Measurements from ENCODE around the gene ITPK1.
A peak's percentile ranks its signal among the peaks of the same experiment; 100 is the strongest.

ITPK1 gene

DNA sequence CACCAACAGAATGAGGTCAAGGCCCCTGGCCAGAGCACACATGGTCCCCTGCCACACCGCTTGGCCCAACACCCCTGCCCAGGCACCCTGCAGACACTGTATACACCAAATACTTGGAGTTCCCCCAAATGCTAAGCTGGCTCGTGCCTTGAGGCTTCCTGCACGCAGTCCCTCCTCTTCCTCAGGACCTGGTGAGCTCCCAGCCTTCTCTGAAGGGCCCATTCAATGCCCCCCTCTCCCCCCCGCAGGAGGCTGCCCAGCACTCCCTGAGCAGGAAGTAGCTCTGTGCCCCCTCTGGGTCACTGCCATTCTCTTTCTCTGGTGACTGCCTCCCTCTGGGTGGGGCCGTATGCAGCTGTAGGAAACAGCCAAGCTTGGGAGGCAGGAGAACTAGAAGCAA lies 75.3 kb downstream of the ITPK1 start:
- DNase-seq, result no peak

DNA sequence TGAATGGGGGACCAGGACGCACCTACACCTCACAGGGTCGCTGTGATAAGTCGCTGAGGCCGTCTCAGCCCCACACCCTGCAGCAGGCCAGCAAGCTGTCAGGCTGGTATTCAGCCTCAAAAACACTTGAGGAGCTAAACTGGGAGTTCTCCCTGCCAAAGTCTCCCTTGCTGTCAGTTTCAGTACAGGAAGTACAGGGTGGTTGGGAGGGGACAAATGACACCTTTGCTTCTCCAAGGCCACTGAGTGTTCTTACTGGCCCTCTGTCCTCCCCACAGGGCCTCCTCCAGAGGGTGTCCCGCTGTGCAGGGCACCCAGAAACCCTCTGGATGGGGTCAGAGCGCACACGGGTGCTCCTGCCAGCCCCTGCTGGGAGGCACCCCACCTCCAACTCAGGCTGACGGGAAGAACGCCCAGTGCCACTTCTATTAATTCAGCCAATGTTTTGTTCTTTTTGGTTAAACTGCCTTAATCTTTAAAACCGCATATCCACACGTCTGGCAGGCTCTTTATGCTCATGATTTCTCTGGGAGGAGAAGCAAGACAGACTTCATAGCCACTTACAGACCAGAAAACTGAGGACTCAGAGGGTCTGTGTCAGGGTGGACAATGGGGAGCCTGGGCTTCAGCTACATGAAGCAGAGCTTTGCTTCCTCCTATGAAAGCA lies 75.9 kb downstream of the ITPK1 start:
- no peak for DNase-seq

DNA sequence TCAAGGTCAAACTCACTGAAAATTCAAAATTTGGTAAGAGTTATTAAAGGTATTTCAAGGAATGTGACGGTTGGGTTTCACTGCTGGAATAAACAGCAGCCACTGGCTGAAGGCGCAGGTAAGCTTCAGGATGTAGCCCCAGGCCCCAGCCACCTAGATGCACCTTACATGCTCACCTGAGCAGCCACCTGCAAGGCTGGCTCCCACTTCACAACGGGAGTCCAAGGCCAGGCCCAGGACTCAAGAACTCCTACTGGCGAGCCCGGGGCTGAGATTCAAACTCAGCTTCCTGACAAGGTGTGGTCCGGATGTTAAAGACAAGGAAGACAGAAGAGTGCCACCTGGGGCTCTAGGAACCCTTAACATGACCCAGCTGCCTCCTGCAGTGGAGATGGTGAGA lies 78.4 kb downstream of the ITPK1 start:
- DNase-seq, result no peak

DNA sequence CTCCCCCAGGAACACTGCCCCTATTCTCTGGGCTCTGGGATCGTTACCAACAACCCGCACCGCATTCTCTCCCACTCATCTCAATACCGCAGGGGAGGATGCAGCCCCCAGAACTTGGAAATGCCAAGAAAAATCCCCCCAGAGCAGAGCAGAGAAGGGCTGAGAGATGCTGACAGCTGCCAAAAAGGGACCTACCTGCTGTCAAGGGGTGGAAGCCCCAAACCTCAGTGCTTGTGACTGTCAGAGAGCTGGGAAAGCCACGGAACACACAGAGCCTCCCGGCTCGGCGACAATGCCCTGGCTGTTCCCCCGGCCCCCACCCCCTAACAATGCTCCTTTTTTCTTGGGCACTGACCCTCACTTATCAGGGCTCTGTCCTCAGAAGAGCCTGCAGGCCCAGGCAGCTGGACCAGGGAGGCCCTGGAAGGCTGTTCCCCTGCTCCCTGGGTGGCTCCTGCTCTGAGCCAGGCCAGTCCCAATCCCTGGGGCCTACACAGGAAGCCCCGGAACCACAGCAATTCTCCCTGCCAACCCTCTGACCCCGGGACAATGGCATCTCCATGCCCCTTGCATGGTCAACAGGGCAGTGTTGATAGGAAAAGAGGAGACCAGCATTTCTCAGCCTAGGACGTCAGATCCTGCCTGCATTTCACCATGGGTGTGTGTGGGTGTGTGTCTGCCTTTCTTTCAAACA lies 78.9 kb downstream of the ITPK1 start:
- no peak for DNase-seq

DNA sequence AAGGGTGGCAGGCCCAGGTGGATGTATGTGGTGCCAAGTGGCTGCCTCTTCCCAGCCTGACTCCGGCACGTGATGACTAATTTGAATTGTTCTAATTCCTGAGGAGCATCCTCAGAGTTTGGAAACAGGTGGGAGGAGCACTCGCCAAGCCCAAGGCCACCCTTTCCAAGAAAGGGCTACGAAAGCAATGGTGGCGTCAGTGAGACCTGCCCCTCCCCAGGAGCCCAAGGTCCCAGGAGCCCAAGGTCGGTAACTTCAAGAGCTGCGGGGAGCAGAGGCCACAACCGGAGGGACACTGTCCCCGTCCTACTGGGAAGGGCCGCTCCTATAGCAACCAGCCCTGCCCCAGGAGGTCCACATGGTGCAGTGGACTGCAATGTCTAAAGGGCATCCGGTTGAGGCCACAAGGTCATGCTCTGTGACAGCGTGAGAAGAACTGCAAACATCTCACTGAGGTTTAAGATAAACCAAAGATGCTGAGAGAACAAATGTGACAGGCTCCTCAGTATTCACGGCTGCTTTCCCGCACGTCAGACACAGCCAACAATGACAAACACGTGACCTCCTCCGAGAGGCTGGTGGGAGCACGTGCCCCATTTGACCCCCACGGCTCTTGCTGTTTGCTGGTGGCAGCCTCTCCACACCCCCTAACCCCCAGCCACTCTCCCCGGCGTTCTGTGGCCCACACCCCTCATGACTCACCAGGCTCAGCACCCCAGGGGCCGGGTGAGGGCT lies 79.6 kb downstream of the ITPK1 start:
- DNase-seq, result no peak

DNA sequence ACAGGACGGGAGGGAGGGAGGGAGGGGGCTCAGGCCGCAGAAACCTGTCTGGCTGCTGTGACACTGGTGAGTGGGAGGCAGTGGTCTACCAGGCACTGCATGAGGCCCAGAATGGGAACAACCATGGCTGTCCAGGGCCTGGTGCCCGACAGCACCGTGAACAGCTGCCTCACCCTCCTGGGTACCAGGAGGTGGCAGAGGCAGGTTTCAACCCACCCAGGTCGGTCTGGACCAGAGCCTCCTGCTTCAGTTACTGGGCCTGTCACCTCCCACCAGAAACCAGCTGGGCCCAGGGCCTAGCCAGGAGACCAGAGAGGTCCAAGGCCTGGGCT lies 80.2 kb downstream of the ITPK1 start:
- no peak for DNase-seq

DNA sequence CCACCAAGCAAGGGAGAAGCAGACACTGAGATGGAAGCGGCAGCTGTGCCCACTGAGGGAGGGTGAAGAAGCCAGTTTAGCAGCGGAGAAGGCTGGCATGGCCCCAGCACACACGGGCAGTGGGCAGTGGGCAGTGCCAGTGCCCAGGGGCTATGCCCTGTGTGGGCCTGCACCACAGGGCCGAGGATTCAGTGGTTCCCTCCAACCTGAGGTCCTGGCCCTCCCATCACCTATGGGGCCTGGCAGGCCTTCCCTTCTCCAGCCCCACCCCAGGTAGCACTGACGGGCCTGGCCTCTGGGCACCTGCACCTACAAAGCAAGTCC lies 81.1 kb downstream of the ITPK1 start:
- no peak for DNase-seq

DNA sequence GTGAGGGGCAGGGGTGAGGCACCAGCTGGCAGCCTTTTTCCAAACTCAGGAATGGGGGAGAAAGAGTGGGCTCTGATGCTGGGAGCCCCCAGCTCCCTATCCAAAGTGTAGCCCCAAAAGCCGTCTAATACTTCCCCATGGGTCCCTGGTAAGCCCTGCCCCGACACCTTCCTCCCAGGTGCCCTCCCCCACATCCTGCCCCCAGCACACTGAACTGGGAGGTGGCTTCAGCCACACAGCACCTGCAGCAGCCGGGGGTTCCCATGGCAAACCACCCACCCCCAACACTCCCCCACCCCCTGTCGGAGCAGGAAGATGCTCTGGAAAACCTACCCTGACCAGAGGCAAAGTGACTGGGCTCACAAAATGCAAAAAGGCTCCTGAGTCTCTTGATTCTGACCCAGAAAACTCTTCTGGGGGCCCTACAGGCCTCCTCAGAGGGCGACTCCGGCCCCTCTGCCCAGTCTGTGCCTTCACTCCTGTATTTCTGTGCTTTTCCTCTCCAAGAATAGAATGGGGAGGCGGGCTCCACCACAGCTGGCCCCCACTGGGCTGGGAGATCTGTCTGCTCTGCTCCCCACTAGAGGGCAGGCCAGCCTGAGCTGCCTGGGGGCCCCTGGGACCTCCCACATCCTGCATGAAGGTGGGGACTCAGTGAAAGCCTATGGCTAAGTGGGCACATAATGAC lies 81.6 kb downstream of the ITPK1 start:
- peak; percentile 19 for DNase-seq

DNA sequence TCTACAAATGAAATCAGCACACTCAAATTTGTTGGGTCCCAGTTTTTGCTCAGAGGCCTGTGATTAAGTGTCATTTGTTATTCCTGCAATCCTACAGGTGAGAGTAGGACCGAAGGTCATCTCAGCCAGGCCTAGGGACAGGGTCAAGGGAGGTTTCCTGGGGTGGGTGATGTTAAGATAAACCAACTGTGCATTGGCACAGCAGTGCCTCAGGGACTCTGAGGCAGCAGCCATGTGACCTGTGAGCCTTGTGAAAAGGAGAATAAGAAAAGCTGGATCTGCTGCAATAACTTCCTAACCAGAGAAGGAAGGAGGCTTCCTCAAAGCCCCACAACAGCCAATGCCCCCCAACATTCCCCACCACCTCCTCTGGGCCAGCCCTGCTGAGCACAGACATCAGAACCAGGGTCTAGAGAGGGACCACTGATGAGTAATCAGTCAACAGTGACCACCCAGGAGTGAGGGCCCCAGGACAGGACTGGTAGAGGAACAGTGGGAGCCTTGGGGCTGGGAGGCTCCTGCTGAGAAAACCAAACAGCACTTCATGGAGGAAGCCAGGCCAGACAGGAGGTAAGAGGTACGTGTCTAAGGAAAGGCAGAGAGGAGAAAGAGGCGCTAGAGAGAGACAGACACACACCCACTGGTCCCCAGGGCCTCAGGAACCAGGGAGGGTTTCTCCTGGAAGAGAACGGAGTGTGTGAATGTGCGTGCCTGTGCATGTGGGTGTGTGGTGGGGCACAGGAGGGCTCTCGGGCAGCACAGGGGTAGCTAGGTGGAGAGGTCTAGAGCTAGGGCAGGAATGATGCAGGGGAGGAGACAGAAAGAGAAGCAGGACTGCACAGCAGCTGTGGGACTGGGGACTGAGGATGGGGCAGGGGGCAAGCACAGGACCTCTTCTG lies 82.4 kb downstream of the ITPK1 start:
- DNase-seq, result no peak

DNA sequence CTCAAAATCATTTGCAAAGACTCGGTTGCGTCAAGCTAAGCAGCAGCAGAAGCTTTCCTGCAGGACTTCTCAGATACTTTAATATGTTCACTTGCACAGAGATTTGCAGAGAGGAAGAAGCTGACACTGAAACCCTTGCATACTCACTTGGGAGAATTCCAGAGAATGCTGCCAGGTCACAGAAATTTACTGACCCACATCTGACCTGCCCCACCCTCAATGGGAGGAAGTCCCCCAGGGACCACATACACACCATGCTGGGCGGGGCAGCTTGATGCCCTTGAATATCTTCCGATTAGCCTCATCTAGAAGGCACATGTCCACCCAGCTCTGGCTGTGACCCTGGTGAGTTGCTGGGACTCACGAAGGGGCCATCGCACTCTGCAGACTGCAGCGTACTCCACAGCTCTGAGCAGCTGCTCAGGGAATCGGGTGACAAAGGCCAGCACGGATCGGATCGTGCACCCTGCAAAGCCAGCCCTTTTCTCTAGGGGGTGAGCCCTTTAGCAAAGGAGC lies 83.2 kb downstream of the ITPK1 start:
- no peak for DNase-seq

DNA sequence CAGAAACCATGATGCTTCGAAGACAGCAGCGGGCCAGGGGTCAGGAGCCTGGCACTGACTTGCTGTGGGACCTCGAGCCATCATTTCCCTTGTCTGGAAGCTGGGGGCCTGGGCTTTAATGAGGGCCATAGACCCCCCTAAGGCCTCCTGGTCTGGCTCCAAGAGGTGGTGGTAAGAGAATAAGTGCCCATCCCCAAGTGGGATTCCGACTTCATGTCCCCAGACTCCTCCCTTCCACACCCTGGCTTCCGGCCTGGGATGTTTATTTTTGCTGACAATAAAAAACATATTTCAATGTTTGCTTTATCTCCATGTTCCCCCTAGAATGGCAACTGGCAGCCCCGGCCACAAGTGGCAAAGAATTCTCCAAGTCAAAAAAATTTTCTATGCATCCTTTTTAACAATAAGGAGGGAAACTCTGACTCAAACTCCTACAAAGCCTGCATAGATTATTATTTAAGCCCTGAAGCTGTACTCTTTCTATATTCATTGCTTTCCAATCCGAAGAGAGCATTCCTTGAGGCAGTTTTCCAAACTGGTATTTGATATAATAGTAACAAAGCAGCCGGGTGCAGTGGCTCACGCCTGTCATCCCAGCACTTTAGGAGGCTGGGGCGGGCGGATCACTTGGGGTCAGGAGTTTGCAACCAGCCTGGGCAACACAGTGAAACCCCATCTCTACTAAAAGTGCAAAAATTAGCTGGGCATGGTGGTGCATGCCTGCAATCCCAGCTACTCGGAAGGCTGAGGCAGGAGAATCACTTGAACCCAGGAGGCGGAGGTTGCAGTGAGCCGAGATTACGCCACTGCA lies 84.0 kb downstream of the ITPK1 start:
- no peak for DNase-seq

DNA sequence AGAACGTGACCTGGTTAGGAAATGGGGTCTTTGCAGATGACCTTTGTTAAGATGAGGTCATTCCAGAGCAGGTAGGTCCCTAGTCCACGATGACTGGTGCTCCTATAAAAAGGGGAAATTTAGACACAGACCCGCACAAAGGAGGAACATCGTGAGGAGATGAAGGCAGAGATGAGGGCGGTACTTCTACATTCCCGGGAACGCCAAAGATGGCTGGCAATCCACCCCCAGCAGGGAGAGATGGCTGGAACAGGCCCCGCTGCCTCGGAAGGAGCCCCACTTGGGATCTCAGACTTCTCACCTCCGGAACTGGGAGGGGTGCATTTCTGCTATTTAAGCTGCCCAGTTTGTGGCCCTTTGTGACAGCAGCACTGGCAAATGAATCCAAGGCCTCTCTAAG lies 85.0 kb downstream of the ITPK1 start:
- DNase-seq, result no peak

DNA sequence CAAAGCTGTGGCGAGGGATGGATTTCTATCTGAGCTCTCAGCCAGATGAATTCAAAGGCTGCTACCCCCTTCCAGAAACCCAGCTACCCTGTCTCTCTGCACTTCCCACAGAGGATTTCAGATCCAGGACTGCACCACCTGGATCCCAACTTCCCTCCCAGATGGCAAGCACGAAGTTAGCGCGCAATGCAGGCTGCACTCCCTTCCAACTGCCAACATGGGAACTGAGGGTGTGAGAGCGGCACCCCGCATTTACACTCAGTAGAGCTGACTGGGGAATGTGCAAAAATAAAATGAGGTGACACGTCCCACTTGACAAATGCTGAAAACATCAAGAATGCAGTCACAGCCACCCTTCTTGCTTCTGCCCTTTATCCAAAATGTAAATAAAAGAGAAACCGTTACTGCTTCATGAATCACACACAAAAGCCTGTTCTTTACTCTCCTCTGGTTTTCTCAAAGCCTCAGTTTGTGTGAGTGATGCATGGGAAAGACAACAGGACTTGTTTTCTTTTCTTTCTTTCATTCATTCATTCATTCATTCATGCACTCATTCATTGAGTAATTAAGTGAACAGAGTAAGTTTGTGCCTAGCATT lies 85.7 kb downstream of the ITPK1 start:
- DNase-seq, result no peak

DNA sequence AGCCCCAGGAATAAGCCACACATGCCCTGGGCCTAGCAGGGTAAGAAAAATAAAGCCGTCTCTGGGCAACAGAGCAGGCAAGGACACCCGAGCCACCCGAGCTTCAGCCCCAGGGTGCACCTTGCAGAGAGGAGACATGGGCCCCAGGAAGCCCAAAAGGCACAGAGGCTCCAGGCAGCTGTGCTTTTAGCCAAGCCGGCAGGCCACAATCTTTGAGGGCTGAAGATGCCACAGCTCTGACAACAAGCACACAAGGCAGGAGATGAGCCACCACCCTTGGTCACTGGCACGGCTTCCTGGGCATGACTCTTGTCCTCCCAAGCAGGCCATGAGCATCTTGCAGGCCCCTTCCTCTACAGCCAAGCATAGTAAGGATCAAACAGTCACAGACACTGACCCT lies 86.3 kb downstream of the ITPK1 start:
- no peak for DNase-seq

DNA sequence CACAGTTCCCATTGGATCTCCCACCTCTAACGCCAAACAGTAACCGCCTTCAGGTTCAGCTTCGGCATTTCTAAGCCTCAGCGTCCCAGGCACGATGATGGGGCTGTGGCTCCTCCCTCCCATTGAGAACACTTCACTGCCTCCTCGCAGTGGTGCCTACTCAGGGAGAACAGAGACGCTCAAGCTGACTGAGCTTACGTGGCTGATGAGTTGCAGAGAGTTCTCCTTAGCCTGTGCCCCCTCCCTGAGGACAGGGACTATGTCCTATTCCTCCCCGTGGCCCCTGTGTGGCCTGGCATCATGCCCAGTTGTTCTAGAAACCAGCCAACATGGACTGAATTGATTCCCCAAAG lies 87.0 kb downstream of the ITPK1 start:
- no peak for DNase-seq

DNA sequence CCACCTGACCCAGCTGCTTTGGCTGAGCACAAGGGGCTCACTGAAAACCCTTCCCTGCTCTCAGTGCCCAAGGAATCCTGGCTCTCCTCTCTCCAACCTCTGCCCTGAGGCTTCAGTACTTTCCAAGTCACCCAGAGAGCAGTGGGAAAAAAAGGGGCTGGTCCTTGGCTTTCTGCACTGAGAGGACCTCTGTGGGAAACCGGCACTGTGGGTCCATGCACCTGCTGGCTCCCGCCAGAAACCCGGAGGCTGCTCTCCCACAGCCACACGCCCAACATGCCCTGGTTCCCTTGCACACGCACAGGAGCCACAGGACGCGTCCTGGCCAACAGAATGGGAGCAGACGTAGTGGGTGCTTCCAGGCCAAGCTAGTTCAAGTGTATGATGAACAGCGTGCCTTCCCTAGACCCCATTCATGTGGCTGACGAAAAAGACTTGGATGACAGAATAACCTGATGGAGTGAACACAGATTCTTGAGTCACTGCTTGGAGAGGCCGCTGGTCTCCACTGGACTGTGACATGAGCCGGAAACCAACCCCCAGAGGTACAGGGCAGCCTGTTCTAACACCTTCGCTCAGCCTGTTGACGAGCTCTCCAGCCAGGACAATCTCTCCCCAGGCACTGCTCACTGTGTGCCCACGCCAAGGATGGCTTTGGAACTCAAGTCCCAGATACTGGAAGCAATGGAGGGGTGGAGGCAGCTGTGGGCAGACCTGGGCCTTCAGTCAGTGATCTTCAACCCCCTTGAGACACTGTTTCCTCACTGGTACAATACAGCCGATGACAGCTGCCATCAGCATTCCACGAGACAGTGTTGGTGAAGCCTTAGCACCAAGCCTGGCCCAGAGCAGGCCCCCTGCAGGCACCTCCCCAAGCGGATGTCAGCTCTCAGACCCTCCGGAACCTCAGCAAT lies 87.7 kb downstream of the ITPK1 start:
- no peak for DNase-seq

DNA sequence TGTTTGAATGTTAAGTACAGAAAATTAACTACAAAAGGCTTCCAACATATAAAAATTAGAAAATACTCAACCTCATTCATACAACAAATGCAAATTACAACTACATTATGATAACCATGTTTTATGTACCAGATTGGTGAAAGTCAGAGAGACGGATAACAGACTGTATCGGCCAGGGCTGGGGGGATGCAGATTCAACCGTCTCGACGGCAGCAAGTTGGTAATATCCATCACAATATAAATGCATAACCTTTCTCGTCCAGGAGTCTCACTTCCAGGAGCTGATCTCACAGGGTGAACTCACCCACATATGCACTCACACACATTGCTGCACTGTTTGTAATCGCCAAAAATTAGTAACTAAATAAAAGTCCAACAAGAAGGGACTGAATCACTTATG lies 89.4 kb downstream of the ITPK1 start:
- DNase-seq, result no peak

DNA sequence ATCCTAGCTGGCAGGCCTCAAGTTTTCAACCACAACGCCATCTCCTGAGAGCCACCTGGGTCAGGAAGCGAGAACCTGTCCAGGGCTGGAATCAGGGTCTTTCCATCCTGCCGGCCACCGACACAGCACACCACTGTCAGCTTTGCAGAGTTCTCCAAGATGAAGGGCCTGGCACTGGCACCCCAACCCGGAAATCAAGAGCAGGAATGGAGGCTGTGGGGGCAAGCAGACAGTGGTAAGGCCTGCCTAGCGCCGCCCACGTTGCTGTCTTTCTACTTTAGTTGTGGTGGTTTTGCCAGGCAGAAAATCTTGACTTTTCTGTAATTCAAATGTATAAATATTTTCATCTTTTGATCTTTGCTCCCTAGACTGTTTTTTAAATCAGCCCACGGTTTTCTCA lies 90.7 kb downstream of the ITPK1 start:
- DNase-seq, result no peak

DNA sequence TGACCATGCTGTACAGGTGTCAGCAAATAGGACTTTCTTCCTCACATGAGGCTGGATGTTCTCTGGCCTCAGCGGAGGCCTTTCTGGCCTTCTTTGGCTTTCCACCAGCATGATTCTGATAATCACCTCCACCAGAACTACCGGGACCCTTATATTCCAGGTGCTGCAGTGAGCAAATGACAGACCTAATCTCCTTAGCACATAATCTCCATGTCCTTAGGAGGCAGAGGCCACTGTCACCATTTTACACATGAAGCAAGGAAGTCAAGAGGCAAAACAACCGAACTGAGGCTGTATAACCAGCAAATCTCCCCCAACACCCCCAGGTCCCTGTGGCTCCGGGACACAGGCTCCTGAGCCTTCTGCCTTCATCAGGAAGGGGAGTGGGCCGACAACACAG lies 91.2 kb downstream of the ITPK1 start:
- no peak for DNase-seq

DNA sequence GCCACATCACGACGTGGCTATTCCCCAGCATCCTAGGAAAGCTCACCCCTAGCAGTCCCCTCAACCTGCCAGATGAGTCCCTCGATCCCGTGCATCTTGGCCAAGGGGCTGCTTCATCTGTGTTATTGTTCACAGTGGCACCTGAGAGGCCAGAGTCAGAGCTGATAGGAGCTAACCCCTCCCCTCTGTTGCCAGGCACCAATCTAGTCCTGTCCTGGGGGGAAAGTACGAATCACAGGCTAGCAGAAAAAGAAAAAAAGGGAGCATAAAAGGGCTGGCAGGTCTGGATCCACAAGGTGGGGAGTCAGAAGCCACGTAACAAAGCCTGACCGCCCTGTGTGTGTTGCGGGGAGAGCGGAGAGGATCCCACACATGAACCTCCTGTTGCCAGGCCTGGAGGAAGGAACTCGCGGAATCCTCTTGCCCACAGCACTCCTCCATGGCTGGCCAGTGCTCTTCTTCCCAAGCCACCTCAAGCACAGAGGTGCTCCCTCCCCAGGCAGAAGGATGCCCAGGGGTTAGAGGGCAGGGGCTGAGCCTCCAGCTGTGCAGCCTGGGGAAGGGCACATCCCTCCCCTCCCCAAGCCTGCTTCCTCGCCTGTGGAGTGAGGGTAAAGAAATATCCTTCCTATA lies 91.8 kb downstream of the ITPK1 start:
- no peak for DNase-seq
